ENCODE data around the gene COL15A1. TPM values are rescaled to one million over a fixed set of nuclear protein-coding genes. Genes with fewer than 3 reads are reported as not detected.
"Not testable (repeated sequence)": the region's sequence is repeated elsewhere in the genome, so short reads cannot be mapped to it uniquely, and the experiment has no call there.

COL15A1 gene
- total RNA-seq, 2 donors from 2014 or later: not detected

DNA sequence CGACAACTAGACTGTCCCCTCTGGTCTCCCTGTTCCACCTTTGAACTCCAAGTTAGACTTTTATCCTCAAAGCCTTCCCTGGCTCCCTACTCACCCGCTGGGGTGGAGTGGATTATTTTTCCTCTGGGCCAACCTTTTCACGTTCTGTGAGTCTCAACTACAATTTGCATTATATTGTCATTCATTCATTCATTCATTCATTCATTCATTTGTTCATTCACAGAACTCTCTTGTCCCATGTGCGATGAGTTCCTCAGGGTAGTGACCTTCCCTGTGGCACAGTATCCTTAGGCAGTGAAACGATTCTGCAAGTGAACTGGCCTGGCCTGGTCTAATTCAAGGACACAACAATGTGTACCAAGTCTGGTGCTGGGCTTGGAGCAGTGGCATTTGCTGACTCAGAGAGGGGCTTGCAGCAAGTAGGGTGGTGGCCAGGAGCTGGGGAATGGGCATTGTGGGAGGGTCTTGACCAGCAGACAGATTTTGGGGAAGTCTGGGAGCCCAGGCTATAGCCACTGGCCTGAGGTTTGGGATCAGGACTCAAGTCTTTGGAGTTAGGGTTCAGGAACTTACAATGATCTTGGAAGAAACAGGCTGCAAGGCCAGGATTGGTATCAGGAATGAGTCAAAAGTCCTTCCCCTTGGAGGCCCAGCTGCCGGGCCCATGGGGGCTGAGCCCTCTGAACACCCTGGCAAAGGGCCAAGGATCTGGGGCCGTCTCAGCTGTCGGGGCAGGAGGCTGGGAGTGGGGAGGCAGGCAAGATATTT lies 37.2 kb upstream of the COL15A1 start:
- no peaks in the 10 kb centered on the region for H3K9me3 ChIP-seq (ENCODE audit: control insufficient read depth, low read length, poor library complexity, severe bottlenecking)
- Mint-ChIP-seq H3K27me3 (peaks cover 39% of the 10 kb centered on the region), H3K4me1 (peaks cover 2% of the 10 kb centered on the region), H3K36me3 (ENCODE audit: low read depth) (no peaks in the 10 kb centered on the region), H3K4me3 (no peak overlapping the region), H3K27ac (no peak overlapping the region)
- DNase-seq: no peak
- no peak for ATAC-seq

DNA sequence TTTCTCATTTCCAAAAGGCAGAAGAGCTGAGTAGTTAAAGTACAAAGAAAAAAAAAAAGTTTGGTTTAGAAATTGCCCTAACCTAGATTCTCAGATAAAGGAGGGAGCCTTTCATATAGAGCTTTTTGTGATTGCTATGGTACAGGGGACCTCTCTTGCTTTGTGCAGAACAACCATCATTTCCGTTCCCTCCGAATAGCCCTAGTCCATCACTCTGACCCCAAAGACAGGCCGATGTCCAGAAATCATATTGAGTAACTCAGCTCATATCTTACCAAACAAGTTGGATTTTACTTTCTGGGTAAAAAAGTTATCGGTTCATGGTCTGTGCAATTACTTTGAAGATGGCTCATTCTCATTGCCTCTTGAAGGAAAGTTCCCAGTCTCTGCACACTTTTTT lies 36.7 kb upstream of the COL15A1 start:
- H3K9me3 ChIP-seq (ENCODE audit: control insufficient read depth, low read length, poor library complexity, severe bottlenecking): no peaks in the 10 kb centered on the region
- Mint-ChIP-seq H3K36me3 (ENCODE audit: low read depth) (no peaks in the 10 kb centered on the region), H3K4me1 (peaks cover 2% of the 10 kb centered on the region), H3K27me3 (peaks cover 38% of the 10 kb centered on the region), H3K27ac (no peak overlapping the region), H3K4me3 (no peak overlapping the region)
- DNase-seq (no peak), ATAC-seq (no peak)

DNA sequence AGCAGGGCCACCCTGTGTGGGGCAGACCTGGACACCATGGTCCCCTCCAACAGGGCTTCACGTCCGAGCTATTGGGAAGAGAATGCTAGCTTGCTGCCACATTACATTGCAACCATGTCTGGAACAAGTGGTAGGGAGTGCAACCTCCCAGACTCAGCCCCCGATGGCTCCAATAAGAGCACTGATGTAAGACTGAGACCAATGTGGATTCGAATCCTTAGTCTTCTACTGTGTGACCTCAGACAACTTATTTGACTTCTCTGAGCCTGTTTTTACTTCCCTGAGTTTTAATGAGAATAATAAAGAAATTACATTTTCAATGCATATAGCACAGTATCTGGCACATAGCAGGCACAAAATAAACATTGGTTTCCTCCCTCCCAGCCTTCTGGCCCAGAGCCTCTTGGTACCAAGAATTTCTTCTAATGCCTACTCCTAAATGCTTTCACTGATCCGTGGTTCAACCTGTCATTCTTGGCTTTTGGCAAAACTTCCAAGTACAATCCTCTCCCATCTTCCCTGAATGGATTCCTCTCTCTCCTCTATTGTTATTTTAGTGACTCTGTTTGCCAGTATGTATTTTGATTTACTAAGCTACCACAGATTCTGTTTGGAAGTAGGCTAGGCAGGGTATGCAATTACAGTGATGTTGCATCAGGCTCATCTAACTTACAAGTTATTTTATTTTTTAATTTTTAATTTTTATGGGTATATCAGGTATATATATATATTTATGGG lies 34.6 kb upstream of the COL15A1 start:
- ATAC-seq (no peak), DNase-seq (no peak)
- H3K36me3 Mint-ChIP-seq (ENCODE audit: low read depth): no peaks in the 10 kb centered on the region
- peaks cover 41% of the 10 kb centered on the region for H3K27me3 Mint-ChIP-seq
- no peaks in the 10 kb centered on the region for H3K9me3 ChIP-seq (ENCODE audit: control insufficient read depth, low read length, poor library complexity, severe bottlenecking)
- peaks cover 2% of the 10 kb centered on the region for H3K4me1 Mint-ChIP-seq
- no peak overlapping the region for H3K4me3 Mint-ChIP-seq
- H3K27ac Mint-ChIP-seq: no peak overlapping the region

DNA sequence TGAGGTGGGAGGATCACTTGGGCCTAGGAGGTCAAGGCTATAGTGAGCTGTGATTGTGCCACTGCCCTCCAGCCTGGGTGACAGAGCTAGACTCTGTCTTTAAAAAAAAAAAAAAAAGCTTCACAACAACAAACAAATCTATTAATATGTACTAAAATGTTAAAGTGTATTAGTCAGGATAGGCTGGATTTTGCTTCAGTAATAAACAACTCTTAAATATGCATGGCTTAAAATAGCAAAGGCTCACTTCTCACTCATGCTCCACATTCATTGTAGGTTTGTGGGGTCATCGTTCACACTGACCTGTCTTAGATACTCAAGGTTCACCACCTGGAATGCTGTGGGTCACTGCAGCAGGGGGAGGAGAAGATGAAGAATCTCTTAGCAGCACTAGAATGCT lies 33.8 kb upstream of the COL15A1 start:
- no peak overlapping the region for H3K27ac Mint-ChIP-seq
- H3K4me1 Mint-ChIP-seq: peaks cover 2% of the 10 kb centered on the region
- DNase-seq (no peak), ATAC-seq (no peak)
- H3K36me3 Mint-ChIP-seq (ENCODE audit: low read depth): no peaks in the 10 kb centered on the region
- peaks cover 37% of the 10 kb centered on the region for H3K27me3 Mint-ChIP-seq
- no peak overlapping the region for H3K4me3 Mint-ChIP-seq
- H3K9me3 ChIP-seq (ENCODE audit: control insufficient read depth, low read length, poor library complexity, severe bottlenecking): no peaks in the 10 kb centered on the region

DNA sequence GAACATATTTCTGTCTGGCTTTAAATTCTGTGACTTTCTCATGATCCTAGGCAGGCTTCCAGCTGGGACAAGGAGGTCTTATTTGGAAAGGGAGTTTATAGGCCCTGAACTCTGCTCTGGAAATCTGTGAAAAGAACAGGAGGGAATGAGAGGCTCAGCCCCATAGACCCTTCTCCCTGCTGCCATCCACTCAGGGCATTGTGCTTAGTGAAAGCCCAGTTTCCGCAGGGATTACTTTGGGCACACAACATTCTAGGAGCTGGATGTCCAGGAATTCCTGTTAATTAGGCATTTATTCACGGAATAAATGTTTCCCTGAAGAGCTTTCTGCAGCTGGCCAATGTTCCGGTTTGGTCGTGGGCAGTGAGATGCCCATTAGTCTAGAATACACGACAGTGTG lies 32.7 kb upstream of the COL15A1 start:
- Mint-ChIP-seq H3K27ac (no peak overlapping the region), H3K36me3 (ENCODE audit: low read depth) (no peaks in the 10 kb centered on the region), H3K4me1 (no peaks in the 10 kb centered on the region), H3K27me3 (peaks cover 37% of the 10 kb centered on the region), H3K4me3 (no peak overlapping the region)
- no peak for DNase-seq
- no peaks in the 10 kb centered on the region for H3K9me3 ChIP-seq (ENCODE audit: control insufficient read depth, low read length, poor library complexity, severe bottlenecking)
- ATAC-seq: no peak

DNA sequence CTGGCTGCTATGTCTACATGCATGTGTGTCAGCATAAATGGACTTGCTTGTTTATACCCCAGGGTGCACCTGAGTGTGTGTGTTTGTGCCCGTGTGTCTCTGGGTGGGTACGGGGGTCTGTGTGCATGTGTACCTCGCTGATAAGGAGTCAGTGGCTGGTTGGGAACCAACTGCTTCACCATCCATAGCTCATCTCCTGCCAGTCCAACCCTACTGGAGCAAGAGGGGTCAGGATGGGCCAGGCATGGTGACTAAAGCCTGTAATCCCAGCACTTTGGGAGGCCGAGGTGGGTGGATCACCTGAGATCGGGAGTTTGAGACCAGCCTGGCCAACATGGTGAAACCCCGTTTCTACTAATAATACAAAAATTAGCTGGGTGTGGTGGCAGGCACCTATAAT lies 32.0 kb upstream of the COL15A1 start:
- DNase-seq; H3K36me3 Mint-ChIP-seq (ENCODE audit: low read depth); H3K27ac Mint-ChIP-seq; H3K9me3 ChIP-seq (ENCODE audit: control insufficient read depth, low read length, poor library complexity, severe bottlenecking); H3K4me3 Mint-ChIP-seq; H3K4me1 Mint-ChIP-seq; ATAC-seq: not testable (repeated sequence)
- H3K27me3 Mint-ChIP-seq: peaks cover 31% of the 10 kb centered on the region

DNA sequence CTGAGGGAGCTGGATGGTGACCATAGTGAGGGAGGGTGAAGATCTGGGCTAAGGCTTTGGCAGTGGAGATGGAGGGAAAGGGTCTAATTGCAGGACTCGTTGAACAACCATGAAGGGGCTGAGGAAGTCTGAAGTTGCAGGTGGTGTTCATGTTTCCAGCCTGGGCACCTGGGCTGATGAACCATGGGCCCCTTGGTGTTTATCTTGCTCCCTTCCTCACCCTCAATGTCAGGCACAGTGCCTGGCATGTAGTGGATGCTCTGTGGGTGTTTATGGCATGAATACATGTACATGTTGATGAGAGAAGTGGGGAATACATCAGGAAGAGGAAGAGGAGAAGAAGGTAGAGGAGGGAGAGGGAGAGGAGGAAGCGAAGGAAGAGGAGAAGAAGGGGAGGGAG lies 31.3 kb upstream of the COL15A1 start:
- Mint-ChIP-seq H3K27me3 (peaks cover 37% of the 10 kb centered on the region), H3K4me3 (no peak overlapping the region), H3K36me3 (ENCODE audit: low read depth) (no peaks in the 10 kb centered on the region), H3K27ac (no peak overlapping the region), H3K4me1 (peaks cover 3% of the 10 kb centered on the region)
- no peaks in the 10 kb centered on the region for H3K9me3 ChIP-seq (ENCODE audit: control insufficient read depth, low read length, poor library complexity, severe bottlenecking)
- DNase-seq: no peak
- no peak for ATAC-seq

DNA sequence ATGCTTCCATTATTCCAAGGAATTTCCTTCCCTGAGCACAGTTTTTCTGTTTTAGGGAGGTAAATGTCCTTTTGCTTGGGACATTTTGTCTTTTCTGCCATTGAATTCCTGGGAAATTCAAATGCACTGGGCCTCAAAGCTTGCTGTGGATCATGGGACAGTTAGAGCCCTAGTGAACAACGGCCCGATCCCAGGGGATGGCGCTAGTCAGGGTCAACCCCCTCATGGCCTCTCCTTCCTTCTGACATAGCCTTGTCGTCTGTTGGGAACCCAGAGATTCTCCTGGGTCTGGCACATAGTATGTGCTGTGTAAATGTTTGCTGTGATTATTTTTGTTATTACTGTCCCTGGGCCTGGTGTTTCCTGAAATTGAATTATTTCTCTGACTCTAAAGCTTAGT lies 30.7 kb upstream of the COL15A1 start:
- no peak overlapping the region for H3K27ac Mint-ChIP-seq
- no peak overlapping the region for H3K4me3 Mint-ChIP-seq
- H3K36me3 Mint-ChIP-seq (ENCODE audit: low read depth): no peaks in the 10 kb centered on the region
- H3K9me3 ChIP-seq (ENCODE audit: control insufficient read depth, low read length, poor library complexity, severe bottlenecking): no peaks in the 10 kb centered on the region
- peaks cover 3% of the 10 kb centered on the region for H3K4me1 Mint-ChIP-seq
- DNase-seq: no peak
- H3K27me3 Mint-ChIP-seq: peaks cover 38% of the 10 kb centered on the region
- ATAC-seq: no peak

DNA sequence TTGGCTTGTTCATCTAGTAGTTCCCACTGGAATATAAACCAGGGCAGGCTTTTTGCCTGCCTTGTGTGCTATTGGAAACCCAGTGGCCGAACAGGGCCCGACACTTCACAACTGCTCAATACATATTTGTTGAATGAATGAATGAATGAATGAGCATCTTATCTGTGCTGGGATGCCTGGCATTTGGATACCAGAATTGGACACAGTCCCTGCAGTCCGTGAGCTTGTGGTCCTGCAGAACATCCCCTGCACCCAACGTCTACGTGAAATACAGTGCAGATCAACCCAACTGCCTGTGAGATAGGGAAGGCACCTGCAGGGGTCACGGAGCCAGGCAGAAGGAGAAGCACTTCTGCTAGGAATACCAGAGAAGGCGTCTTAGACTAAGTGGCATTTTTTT lies 30.0 kb upstream of the COL15A1 start:
- no peak for ATAC-seq
- Mint-ChIP-seq H3K27me3 (peaks cover 38% of the 10 kb centered on the region), H3K36me3 (ENCODE audit: low read depth) (no peaks in the 10 kb centered on the region), H3K4me1 (peaks cover 3% of the 10 kb centered on the region), H3K4me3 (no peak overlapping the region), H3K27ac (no peak overlapping the region)
- H3K9me3 ChIP-seq (ENCODE audit: control insufficient read depth, low read length, poor library complexity, severe bottlenecking): no peaks in the 10 kb centered on the region
- no peak for DNase-seq

DNA sequence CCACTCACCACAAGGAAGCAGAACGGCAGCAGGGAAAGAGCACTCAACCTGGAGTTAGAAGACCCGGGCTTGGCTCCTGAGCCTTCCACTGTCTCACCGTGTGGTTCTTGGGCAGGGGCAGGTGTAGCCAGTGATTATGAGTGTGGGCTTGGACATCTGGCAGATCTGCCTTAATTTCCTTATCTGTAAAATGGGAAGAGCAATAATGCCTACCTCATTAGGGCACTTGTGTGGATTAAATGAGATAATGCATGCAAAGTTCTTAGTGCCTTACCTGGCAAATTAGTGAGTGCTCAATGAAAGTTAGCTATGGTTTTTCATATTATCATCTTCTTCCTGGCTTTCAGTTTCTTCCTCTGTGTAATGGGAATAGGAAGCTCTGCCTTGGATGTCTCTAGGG lies 28.1 kb upstream of the COL15A1 start:
- ATAC-seq: no peak
- no peak for DNase-seq
- Mint-ChIP-seq H3K4me1 (peaks cover 3% of the 10 kb centered on the region), H3K27me3 (peaks cover 44% of the 10 kb centered on the region), H3K36me3 (ENCODE audit: low read depth) (no peaks in the 10 kb centered on the region), H3K27ac (no peak overlapping the region), H3K4me3 (no peak overlapping the region)
- no peaks in the 10 kb centered on the region for H3K9me3 ChIP-seq (ENCODE audit: control insufficient read depth, low read length, poor library complexity, severe bottlenecking)

DNA sequence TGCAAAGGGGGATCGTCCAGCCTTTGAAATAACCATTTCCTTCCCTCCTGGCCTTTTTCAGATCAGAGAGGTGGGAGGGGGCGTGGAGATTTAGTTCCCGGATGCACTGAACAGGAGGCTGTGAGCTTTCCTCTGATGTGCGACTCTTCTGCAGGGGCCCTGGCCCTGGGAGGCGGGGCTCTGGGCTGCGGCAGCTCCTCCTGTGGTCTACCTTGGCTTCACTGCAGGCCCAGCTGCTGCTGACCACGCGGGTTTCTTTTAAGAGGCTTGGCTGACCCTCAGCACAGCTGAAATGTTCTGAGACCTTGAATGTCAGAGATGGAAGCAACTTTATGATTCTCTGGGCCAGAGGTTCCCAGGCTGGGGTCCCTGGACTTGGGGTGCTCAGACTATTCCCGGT lies 27.0 kb upstream of the COL15A1 start:
- peaks cover 43% of the 10 kb centered on the region for H3K27me3 Mint-ChIP-seq
- no peak overlapping the region for H3K4me3 Mint-ChIP-seq
- peaks cover 3% of the 10 kb centered on the region for H3K4me1 Mint-ChIP-seq
- H3K27ac Mint-ChIP-seq: no peak overlapping the region
- ATAC-seq (no peak), DNase-seq (no peak)
- H3K9me3 ChIP-seq (ENCODE audit: control insufficient read depth, low read length, poor library complexity, severe bottlenecking): no peaks in the 10 kb centered on the region
- no peaks in the 10 kb centered on the region for H3K36me3 Mint-ChIP-seq (ENCODE audit: low read depth)

DNA sequence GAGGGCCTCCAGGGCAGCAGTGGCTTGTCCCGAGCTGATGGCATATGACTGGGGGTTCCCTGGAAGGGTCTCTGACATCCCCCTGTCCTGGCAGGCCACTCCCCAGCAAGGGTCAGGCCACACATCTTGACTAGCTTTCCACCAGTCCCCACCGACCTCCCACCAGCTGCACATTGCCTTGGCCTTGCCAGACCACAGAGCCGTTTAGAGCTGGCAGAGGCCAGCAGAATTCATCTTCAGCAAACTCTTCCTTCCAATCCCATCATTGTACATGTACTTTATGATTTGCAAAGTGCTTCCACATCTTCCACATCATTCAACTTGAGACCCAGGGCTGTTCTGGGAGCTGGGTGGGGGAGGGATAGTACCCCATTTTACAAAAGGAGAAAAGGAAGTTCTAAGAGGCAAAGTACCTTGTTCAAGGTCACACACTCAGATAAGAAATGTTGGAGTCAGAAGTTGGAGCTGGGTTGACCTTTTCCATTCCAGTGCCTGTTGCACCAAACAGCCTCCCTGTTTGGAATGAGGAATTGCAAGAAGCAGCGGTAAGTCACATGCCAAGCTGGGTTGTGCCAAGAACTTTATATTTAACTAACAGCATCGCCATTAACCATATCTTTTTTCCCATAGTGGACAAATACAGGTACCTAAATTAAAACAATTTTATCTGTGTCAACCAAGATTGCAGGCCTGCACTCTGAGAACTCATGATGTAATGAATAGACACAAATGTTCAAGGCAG lies 25.8 kb upstream of the COL15A1 start:
- Mint-ChIP-seq H3K27me3 (peaks cover 32% of the 10 kb centered on the region), H3K4me3 (no peak overlapping the region), H3K27ac (no peak overlapping the region), H3K36me3 (ENCODE audit: low read depth) (no peaks in the 10 kb centered on the region), H3K4me1 (peaks cover 3% of the 10 kb centered on the region)
- H3K9me3 ChIP-seq (ENCODE audit: control insufficient read depth, low read length, poor library complexity, severe bottlenecking): no peaks in the 10 kb centered on the region
- ATAC-seq (no peak), DNase-seq (no peak)

DNA sequence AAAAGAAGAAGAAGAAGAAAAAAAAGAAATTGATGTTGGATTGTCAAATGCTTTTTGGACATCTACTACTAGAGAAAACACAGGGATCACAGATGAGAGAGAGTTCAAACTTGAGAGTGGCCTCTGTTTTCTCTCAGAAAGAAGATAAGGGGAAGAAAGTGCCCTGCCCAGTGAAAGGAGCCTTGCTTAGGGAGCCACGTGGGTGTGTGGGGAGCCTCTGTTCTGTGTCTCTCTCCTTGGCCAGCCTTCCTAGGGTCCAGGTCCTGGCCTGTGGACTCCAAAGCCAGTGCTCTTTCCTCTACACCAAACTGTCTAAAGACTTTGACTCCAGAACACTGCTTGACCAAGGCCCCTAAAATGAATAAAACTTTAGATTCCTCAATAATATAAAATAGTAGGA lies 22.0 kb upstream of the COL15A1 start:
- DNase-seq (no peak), ATAC-seq (no peak)
- peaks cover 2% of the 10 kb centered on the region for H3K36me3 Mint-ChIP-seq (ENCODE audit: low read depth)
- H3K4me1 Mint-ChIP-seq: peaks cover 3% of the 10 kb centered on the region
- H3K4me3 Mint-ChIP-seq: no peak overlapping the region
- peaks cover 30% of the 10 kb centered on the region for H3K27me3 Mint-ChIP-seq
- H3K27ac Mint-ChIP-seq: no peak overlapping the region
- no peaks in the 10 kb centered on the region for H3K9me3 ChIP-seq (ENCODE audit: control insufficient read depth, low read length, poor library complexity, severe bottlenecking)
